Right lobe of liver (tissue), 6 donors: ENCODE results near the gene CIAO3. TPM values are rescaled to one million over a fixed set of nuclear protein-coding genes. Genes with fewer than 3 reads are reported as not detected.

Experiments
- ATAC-seq, 4 donors: fragments of 200-7000 bp; cut with Tn5 transposase; one replicate each; pipeline ENCODE4 v1.9.1; 2020; ENCODE audit warnings: mild to moderate bottlenecking in 4 of 4, moderate library complexity in 4 of 4
- DNase-seq, 3 donors: peaks; one replicate each; pipeline ENCODE4 v3.0.0-alpha.2; 2020
- H3K27ac ChIP-seq, 3 donors: fragments of 200-600 bp; one replicate each; pipeline ENCODE4 v1.8.0; 2022
- H3K27me3 ChIP-seq, 2 donors: fragments of 200-600 bp; one replicate each; pipeline ENCODE4 v1.8.0; 2022
- H3K36me3 ChIP-seq, 4 donors: fragments of 200-600 bp; sonication (generic) in 1 of 4; one replicate each; pipeline versions ENCODE4 v1.5.1 to v1.8.0; 2017 to 2022; ENCODE audit warnings: control low read depth in 1 of 4
- H3K4me1 ChIP-seq, 4 donors: fragments of 200-600 bp; sonication (generic) in 1 of 4; one replicate each; pipeline versions ENCODE4 v1.5.1 to v1.8.0; 2017 to 2022; ENCODE audit warnings: control low read depth in 1 of 4
- H3K4me3 ChIP-seq, 3 donors: fragments of 200-600 bp; one replicate each; pipeline ENCODE4 v1.8.0; 2022
- H3K9me3 ChIP-seq, 4 donors: fragments of 200-600 bp; sonication (generic) in 1 of 4; one replicate each; pipeline versions ENCODE4 v1.5.1 to v1.8.0; 2017 to 2022; ENCODE audit warnings: control low read depth in 1 of 4
- CTCF ChIP-seq, 4 donors: fragments of 200-600 bp in 3 of 4; fragments of 450-650 bp in 1 of 4; IDR thresholded peaks; one replicate each; pipeline versions ENCODE4 v1.5.1 to v1.8.0; 2016 to 2022; ENCODE audit warnings: antibody characterized with exemption in 4 of 4, mild to moderate bottlenecking in 2 of 4
- POLR2A ChIP-seq: fragments of 450-650 bp; IDR thresholded peaks from one replicate; pipeline ENCODE4 v1.6.1; 2017; ENCODE audit warnings: antibody characterized with exemption, mild to moderate bottlenecking
- WGBS: methylation state at CpG from one replicate; pipeline ENCODE4 v1.1.6; 2018; ENCODE audit warnings: low coverage, low lambda C conversion rate; ENCODE audit not compliant: insufficient coverage; ENCODE audit errors: missing lambda C conversion rate; 5-methylcytosine and 5-hydroxymethylcytosine counted together
- intact Hi-C, 2 donors: fragments of 100-400 bp; cut with DNase I; formaldehyde crosslinking; loops; one replicate each; pipeline versions ENCODE4 v1.11.2 to v1.14.1; 2022
- total RNA-seq, 6 experiments: library from RNA; depleted of rRNA in 2 of 6; stranded (reverse); fragments of >200 nt in 2 of 6; fragmentation: NEBNext Ultra II Directional in 3 of 6; extraction: Animal tissue kit (Norgen Biotek cat#: 25700) in 3 of 6; gene quantifications; one replicate each; pipeline versions ENCODE4 v1.1.0 to v1.2.4, GENCODE V29; 2016 to 2023
- donor health status: DM: no; HTN: yes; CAD: no.
- donor health status: DM: no; HTN: no; CAD: no.
- donor health status: DM: no; HTN: no; CAD: no.
- donor health status: DM: no; HTN: yes; CAD: no.
- donor health status: DM: no; HTN: yes; CAD: no.

The CIAO3 gene
- total RNA-seq, 6 experiments from 2014 or later = 11.9 to 26.1 (median 17.3) TPM

GRCh38 chr16:770411-770810 is 29.6 kb upstream of the CIAO3 start:
- Histone ChIP-seq H3K4me3 (no peak overlapping the region), H3K4me1 (no peaks in the 10 kb centered on the region), H3K9me3 (no peaks in the 10 kb centered on the region), H3K36me3 (no peaks in the 10 kb centered on the region), H3K27ac (no peak overlapping the region), H3K27me3 (no peaks in the 10 kb centered on the region)
- WGBS = 40% methylated on average over 1 of the region's 13 CpGs
- no peak for ATAC-seq
- TF ChIP-seq POLR2A = no peak
- no peak for TF ChIP-seq CTCF (IDR thresholded peaks at IDR 0.05)
- no peak for DNase-seq
- intact Hi-C loops = no loop called here

GRCh38 chr16:769934-770333 is 29.1 kb upstream of the CIAO3 start:
- intact Hi-C loops = no loop called here
- Histone ChIP-seq H3K9me3 (no peaks in the 10 kb centered on the region), H3K4me3 (no peak overlapping the region), H3K4me1 (no peaks in the 10 kb centered on the region), H3K27me3 (no peaks in the 10 kb centered on the region), H3K27ac (no peak overlapping the region), H3K36me3 (no peaks in the 10 kb centered on the region)
- ATAC-seq = no peak
- WGBS = 60% methylated on average over 1 of the region's 19 CpGs
- TF ChIP-seq POLR2A (no peak), CTCF (IDR thresholded peaks at IDR 0.05) (no peak)
- peak in 1 of 3 donors; percentile 13 for DNase-seq

GRCh38 chr16:769184-769784 is 28.5 kb upstream of the CIAO3 start:
- no peak for DNase-seq
- intact Hi-C loops = no loop called here
- 57% methylated on average over 5 of the region's 20 CpGs for WGBS

GRCh38 chr16:768428-768827 is 27.6 kb upstream of the CIAO3 start:
- ATAC-seq = no peak
- intact Hi-C loops = no loop called here
- Histone ChIP-seq H3K9me3 (no peaks in the 10 kb centered on the region), H3K27me3 (no peaks in the 10 kb centered on the region), H3K4me1 (no peaks in the 10 kb centered on the region), H3K4me3 (no peak overlapping the region), H3K27ac (no peak overlapping the region), H3K36me3 (no peaks in the 10 kb centered on the region)
- WGBS = no CpG with 5 or more reads among the region's 21 CpGs
- DNase-seq = peak in 1 of 3 donors; percentile 50
- TF ChIP-seq CTCF (IDR thresholded peaks at IDR 0.05) = no peak
- TF ChIP-seq POLR2A = no peak

More at GRCh38 chr16:769184-769784, 28.5 kb upstream of the CIAO3 start:
- no peaks in the 10 kb centered on the region for H3K27me3 ChIP-seq
- no peaks in the 10 kb centered on the region for H3K9me3 ChIP-seq
- H3K36me3 ChIP-seq = no peaks in the 10 kb centered on the region
- no peak for ATAC-seq
- H3K27ac ChIP-seq = no peak overlapping the region
- no peak overlapping the region for H3K4me3 ChIP-seq
- no peak for TF ChIP-seq POLR2A
- no peaks in the 10 kb centered on the region for H3K4me1 ChIP-seq

- DNase-seq (no peak), ATAC-seq (no peak)
- H3K27me3 ChIP-seq = no peaks in the 10 kb centered on the region
- no peak overlapping the region for H3K4me3 ChIP-seq
- WGBS = 68% methylated on average over 29 of the region's 38 CpGs
- no peaks in the 10 kb centered on the region for H3K36me3 ChIP-seq
- TF ChIP-seq CTCF (IDR thresholded peaks at IDR 0.05) (no peak), POLR2A (no peak)
- no peaks in the 10 kb centered on the region for H3K4me1 ChIP-seq
- no peaks in the 10 kb centered on the region for H3K9me3 ChIP-seq
- H3K27ac ChIP-seq = no peak overlapping the region
- intact Hi-C loops = no loop called here
These were observed 27.0 kb upstream of the CIAO3 start for GRCh38 chr16:767743-768235.
